HG02852 (cell line): ENCODE measurements around the gene BMERB1.
"Not testable (repeated sequence)": the region's sequence is repeated elsewhere in the genome, so short reads cannot be mapped to it uniquely, and the experiment has no call there.

Experiments used
- ATAC-seq: cut with Tn5 transposase; IDR thresholded peaks from one replicate; pipeline ENCODE4 v1.9.1; 2021; ENCODE audit warnings: mild to moderate bottlenecking, moderate library complexity; ENCODE audit not compliant: unreplicated experiment

BMERB1 gene

DNA sequence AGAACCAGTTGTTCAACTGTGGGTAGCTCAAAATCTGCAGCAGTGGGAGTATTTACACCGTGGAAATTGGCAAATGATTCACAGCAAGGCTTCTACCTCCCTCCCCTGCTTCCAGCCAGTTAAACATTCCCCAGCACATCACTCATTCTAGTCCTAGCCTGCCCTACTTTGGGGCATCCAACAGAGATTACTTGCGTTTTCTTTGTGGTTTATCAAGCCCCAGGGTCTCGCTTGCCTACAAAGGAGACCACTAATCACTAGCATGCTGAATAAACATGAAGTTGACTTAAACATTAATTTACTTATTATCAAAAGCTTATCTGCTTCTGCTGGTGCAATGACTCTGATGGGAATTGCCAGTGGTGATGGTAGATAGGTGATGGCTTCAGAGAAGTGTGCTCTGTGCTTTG lies 114.1 kb downstream of the BMERB1 start:
- no peak for ATAC-seq

- no peak for ATAC-seq
Observed at GRCh38 chr16:15552507-15552906, 118.1 kb downstream of the BMERB1 start.

- no peak for ATAC-seq
Observed at GRCh38 chr16:15553313-15554088, 119.1 kb downstream of the BMERB1 start.

GRCh38 chr16:15556130-15556529 lies 121.7 kb downstream of the BMERB1 start:
- no peak for ATAC-seq

GRCh38 chr16:15557258-15557657 lies 122.9 kb downstream of the BMERB1 start:
- ATAC-seq = no peak

DNA sequence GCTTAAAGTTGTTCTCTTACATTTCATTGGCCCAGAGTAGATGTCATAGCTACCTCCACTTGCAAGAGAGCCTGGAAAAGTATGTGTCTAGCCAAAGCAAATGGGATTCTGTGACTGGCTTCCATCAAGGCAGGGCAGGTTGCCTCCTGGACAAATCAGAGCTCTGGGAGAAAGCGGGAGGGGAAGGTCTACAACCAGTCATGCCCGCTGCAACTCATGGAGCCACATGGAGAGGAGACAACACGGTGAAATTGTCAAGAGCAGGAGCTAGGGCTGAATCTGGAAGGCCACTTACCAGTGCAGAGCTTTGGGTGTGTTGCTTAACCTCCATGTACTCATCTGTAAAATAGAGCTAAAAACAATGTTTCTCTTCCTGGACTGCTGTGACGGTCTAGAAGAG lies 124.8 kb downstream of the BMERB1 start:
- no peak for ATAC-seq

GRCh38 chr16:15564604-15565339 lies 130.4 kb downstream of the BMERB1 start:
- ATAC-seq = no peak

DNA sequence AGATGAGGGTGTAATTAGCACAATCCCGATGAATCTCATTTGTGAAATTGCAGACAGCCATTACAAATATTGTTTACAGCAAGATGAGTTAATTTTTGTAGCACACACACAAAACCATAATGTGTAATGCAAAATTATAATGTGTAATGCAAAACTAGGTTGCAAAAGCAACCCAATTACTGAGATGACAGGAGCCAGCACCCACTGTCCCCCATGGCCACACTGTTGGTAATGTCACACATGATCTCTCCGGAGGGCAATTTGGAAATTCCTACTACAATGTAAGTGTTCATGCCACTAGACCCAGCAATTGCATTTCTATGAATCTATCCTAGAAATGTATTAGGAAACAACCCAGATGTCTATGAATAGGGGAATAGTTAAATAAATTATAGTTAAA lies 131.7 kb downstream of the BMERB1 start:
- no peak for ATAC-seq

DNA sequence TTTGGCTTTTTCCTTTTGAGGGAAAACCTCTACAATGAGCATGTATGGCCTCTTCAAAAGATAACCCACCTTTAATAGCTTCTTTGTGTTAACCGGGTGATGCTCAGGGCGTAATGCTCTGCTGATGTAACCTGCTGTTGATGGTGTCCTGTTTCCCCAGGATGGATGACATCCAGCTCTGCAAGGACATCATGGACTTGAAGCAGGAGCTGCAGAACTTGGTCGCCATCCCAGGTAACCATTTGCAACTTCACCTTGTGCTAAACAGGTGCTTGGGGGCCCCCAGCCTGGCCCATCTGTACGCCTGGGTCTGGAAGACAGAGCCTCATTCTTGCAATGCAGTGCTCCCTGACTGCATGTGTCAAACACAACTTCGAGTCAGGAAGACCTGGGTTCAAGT lies 133.4 kb downstream of the BMERB1 start:
- ATAC-seq = no peak

DNA sequence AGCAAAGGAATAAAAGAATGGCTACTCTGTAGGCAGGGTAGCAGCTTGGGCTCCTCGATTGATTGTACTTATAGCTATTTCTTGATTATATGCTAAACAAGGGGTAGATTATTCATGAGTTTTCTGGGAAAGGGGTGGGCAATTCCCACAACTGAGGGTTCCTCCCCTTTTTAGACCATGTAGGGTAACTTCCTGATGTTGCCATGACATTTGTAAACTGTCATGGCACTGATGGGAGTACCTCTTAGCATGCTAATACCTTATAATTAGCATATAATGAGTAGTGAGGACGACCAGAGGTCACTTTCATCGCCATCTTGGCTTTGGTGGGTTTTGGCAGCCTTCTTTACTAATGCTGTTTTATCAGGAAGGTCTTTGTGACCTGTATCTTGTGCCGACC lies 136.3 kb downstream of the BMERB1 start:
- ATAC-seq = not testable (repeated sequence)

- ATAC-seq = no peak
Observed at GRCh38 chr16:15571557-15571956, 137.2 kb downstream of the BMERB1 start.

GRCh38 chr16:15572329-15573001 lies 138.1 kb downstream of the BMERB1 start:
- ATAC-seq = no peak

DNA sequence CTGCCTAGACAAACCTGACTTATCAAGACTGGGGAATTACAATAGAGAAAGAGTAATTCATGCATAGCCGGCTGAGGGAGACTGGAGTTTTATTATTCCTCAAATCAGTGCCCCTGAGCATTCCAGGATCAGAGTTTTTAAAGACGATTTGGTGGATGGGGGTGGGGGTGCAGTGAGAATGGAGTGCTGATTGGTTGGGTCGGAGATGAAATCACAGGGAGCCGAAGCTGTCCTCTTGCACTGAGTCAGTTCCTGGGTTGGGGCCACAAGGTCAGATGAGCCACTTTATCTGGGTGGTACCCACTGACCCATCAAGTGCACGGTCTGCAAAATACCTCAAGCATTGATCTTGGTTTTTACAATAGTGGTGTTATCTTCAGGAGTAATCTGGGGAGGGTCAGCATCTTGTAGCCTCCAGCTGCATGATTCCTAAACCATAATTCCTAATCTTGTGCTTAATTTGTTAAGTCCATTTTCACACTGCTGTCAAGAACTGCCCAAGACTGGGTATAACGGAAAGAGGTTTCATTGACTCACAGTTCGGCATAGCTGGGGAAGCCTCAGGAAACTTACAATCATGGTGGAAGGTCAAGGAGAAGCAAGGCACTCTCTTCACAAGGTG lies 139.0 kb downstream of the BMERB1 start:
- ATAC-seq = no peak

DNA sequence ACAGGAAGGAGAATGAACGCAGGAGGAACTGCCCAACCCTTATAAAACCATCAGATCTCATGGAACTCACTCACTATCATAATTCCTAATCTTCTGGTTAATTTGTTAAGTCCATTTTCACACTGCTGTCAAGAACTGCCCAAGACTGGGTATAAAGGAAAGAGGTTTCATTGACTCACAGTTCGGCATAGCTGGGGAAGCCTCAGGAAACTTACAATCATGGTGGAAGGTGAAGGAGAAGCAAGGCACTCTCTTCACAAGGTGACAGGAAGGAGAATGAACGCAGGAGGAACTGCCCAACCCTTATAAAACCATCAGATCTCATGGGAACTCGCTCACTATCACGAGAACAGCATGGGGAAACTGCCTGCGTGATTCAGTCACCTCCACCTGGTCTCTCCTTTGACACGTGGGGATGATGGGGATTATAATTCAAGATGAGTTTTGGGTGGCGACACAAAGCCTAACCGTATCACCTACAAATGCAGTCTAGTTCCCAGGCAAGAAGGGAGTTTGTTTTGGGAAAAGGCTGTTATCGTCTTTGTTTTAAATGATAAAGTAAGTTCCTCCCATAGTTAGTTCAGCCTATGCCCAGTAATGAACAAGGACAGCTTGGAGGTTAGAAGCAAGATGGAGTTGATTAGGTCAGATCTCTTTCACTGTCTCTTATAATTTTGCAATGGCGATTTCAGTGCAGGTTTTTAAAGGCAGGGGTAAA lies 139.7 kb downstream of the BMERB1 start:
- ATAC-seq = not testable (repeated sequence)

DNA sequence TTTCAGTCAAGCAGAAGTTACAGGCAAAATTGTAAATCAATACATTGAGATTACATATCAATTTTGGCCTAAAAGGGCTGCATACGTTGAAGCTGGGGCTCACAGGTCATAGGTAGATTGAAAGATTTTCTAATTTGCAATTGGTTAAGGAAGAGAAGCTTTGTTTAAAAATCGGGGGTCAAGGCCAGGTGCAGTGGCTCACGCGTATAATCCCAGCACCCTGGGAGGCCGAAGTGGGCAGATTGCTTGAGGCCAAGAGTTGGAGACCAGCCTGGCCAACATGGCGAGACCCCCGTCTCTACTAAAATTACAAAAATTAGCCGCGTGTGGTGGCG lies 140.2 kb downstream of the BMERB1 start:
- no peak for ATAC-seq

- ATAC-seq = no peak
Observed at GRCh38 chr16:15575293-15576049, 141.1 kb downstream of the BMERB1 start.

DNA sequence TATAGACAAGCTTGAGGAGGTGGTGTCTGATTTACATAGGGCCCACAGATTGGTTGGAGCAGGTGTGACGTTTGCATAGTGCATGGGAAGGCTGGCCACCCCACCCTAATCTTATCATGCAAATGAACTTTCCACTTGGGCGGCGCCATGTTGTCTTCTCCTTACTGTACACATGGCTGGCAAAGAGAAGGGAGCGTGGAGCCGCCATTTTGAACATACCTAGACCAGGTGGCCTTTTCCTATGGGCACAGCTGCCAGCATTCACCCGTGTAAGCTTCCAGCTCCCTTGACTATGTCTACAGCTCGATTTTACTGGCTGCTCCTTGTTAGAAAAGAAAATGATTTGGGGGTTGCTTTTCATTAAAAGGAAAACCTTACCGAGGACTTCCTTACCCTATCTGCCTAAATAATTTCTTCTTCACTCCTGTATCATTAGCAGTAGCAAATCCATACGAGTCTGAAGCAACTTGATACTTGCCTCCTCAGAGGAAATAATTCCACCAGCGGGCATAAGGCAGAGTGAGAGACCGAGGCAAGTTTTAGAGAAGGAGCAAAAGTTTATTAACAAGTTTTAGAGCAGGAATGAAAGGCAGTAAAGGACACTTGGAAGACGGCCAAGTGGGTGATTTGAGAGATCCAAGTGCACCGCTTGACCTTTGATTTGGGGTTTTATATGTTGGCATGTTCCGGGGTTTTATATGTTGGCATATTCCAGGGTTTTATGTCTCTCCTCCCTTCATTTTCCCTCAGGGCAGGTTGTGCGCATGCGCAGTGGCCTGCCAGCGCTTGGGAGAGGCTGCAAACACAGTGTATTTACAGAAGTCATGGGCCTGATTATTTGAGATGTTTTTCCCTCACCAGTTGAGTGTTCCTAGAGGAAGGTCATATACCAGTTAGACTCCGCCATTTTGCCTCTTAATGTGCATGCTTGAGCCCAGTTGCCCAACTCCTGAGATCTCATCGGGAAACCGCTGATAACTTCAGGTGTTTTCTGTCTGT lies 142.9 kb downstream of the BMERB1 start:
- no peak for ATAC-seq

DNA sequence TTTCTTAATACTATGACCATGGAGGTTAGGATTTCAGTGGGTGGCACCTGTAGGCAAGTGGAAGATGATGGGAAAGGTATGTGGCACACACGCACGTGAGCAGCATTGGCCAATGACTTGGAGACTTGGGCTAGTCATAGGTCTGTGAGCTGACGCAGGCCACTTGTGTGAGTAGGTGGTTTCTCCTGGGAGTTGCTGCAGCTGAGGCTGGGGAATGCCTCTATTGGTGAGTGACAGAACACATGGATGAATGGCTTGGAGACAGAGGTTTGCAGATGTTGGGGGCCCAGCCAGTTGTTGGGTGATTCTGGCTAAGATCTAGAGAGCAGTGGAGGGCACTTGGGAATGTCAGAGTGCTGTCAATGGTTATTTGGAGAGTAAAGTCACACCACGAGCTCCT lies 144.4 kb downstream of the BMERB1 start:
- no peak for ATAC-seq
